GM08714 (cell line): ENCODE measurements around the gene PLCB1.

Experiments used
- H3K4me3 ChIP-seq: fragments of 200-500 bp; sonication (Bioruptor generic); 2 replicates; pipeline ENCODE4 v1.5.1; 2014; ENCODE audit warnings: mild to moderate bottlenecking, low read length, inconsistent platforms
- ZNF274 ChIP-seq: IDR thresholded peaks from 2 replicates; pipeline ENCODE4 v1.6.1; 2012; ENCODE audit warnings: mild to moderate bottlenecking, low read depth, low read length

PLCB1 gene

GRCh38 chr20:8404912-8405635 lies 273.0 kb downstream of the PLCB1 start:
- no peak for TF ChIP-seq ZNF274
- no peak overlapping the region for H3K4me3 ChIP-seq

- H3K4me3 ChIP-seq, result no peak overlapping the region
- no peak for TF ChIP-seq ZNF274
These were observed 274.3 kb downstream of the PLCB1 start for GRCh38 chr20:8406391-8406790.

- no peak for TF ChIP-seq ZNF274
- H3K4me3 ChIP-seq, result no peak overlapping the region
These were observed 276.7 kb downstream of the PLCB1 start for GRCh38 chr20:8408587-8409307.

DNA sequence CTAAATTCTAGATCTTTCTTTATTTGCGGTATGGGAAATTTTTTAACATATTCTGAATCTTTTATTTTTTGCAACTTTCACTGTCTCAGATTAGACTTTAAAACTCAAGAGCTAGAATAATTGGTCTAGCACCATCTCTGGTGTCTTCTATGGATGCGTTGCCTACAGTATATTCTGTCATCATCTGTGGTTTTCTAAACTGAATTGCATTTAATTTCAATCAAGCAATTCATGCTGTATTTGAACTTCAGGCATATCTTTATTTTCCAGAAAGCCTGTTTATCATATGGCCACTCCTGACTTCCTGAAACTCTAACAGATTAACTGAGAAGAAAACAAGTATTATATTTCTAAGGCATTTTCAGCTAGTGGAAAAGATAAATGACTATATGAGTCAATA lies 281.6 kb downstream of the PLCB1 start:
- TF ChIP-seq ZNF274, result no peak
- H3K4me3 ChIP-seq, result no peak overlapping the region

GRCh38 chr20:8414586-8415274 lies 282.7 kb downstream of the PLCB1 start:
- H3K4me3 ChIP-seq, result no peak overlapping the region
- no peak for TF ChIP-seq ZNF274

GRCh38 chr20:8421981-8422380 lies 289.9 kb downstream of the PLCB1 start:
- no peak overlapping the region for H3K4me3 ChIP-seq
- no peak for TF ChIP-seq ZNF274

DNA sequence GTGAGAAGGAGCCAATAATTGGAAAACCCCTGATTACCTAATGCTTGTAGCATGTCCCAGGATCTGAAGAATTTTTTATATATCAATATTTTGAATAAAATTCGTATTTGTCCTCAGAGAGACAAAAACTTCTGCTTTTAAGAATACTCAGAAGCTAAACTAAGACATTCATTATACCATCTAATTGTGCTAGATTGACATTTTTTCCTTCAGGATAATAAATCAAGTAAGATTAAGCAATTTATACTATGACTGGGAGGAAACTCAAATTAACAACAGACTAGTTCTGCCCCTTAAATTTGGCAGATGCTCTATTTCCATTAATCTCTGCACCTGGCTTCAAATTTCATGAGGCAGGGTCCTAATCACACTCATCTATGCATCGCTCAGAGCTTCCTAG lies 291.4 kb downstream of the PLCB1 start:
- H3K4me3 ChIP-seq, result no peak overlapping the region
- TF ChIP-seq ZNF274, result no peak

DNA sequence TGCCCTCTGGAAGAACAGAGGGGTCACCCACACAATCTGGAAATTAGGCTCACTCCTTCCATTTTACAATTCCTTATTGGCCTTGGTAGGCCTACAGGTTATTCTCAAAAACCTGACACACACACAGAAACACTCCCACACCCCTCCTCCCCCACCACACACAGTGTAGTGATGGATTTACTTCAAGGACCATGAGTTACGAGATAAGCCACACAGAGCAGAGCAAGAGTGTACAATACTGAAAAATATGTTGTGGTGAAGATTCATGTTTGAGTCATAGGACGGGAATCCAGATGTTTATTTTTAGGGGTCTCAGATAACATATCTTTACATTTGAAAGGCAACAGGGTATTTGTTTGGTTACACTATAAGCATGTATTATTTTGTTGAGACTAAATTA lies 291.9 kb downstream of the PLCB1 start:
- TF ChIP-seq ZNF274, result no peak
- H3K4me3 ChIP-seq, result no peak overlapping the region

- no peak overlapping the region for H3K4me3 ChIP-seq
These were observed 292.9 kb downstream of the PLCB1 start for GRCh38 chr20:8425016-8425415.

DNA sequence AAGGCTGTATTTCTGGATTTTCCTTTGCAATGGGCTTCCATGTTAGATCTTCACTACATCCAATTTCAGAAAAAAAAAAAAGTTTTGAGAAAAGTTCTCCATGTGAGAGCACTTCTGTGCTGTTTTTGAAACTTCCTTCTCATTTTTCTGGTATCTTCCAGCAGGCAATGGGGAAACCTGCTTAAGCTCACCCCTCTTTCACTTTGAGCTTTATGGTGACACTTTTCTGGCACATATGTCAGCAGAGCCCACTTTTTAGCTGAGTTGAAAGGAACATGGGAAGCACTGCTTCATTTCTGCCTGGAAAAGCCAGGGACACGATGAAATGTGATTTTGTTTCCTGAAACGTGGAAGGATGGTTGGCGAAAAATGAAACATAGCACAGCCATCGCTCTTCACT lies 293.7 kb downstream of the PLCB1 start:
- no peak for TF ChIP-seq ZNF274
- H3K4me3 ChIP-seq, result no peak overlapping the region

More at GRCh38 chr20:8425016-8425415, 292.9 kb downstream of the PLCB1 start:
- no peak for TF ChIP-seq ZNF274

- H3K4me3 ChIP-seq, result no peak overlapping the region
- TF ChIP-seq ZNF274, result no peak
These were observed 295.5 kb downstream of the PLCB1 start for GRCh38 chr20:8427419-8428040.

DNA sequence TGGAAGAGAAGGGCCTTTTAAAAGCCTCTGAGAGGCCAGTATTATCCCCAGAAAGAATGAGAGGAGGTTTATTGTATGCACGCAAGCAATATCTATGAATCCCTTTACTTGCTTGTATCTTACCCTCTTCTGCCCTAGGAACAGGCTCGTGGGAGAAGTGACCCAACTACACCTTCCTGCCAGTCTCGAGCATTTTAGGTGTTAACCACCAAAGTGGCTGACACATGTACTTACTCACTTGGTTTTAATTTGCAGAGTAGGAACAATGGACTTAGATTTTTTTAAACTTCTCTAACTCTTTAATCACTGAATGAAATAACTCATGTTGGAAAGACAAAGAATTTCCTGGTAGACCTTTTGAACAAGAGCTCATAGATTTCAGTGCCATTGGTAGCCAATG lies 296.9 kb downstream of the PLCB1 start:
- H3K4me3 ChIP-seq, result no peak overlapping the region
- TF ChIP-seq ZNF274, result no peak

- no peak overlapping the region for H3K4me3 ChIP-seq
- no peak for TF ChIP-seq ZNF274
These were observed 299.7 kb downstream of the PLCB1 start for GRCh38 chr20:8431538-8432434.
